T-helper 2 cell treated with Interferon-gamma antibody and Interleukin-4, amounts not matched to agents 5 μg/mL and 100 μg/mL, for 36 hours (primary cell): ENCODE results near the gene SLC22A13.
A peak's percentile ranks its signal among the peaks of the same experiment; 100 is the strongest.

Experiments used
- DNase-seq: peaks from one replicate; pipeline ENCODE4 v3.0.0; 2021; ENCODE audit warnings: low spot score
- H3K27ac Mint-ChIP-seq: one replicate; pipeline ENCODE4 v1.8.0; 2021; ENCODE audit warnings: mild to moderate bottlenecking, mixed read lengths
- H3K27me3 Mint-ChIP-seq: one replicate; pipeline ENCODE4 v1.8.0; 2021; ENCODE audit warnings: low read depth, mixed read lengths
- H3K36me3 Mint-ChIP-seq: one replicate; pipeline ENCODE4 v1.8.0; 2021; ENCODE audit warnings: low read depth, mixed read lengths
- H3K4me1 Mint-ChIP-seq: one replicate; pipeline ENCODE4 v1.8.0; 2021; ENCODE audit warnings: low read depth, mixed read lengths
- H3K4me3 Mint-ChIP-seq: one replicate; pipeline ENCODE4 v1.8.0; 2022; ENCODE audit warnings: mild to moderate bottlenecking, moderate library complexity, mixed read lengths
- H3K9me3 Mint-ChIP-seq: one replicate; pipeline ENCODE4 v1.8.0; 2021; ENCODE audit warnings: mixed read lengths

The SLC22A13 gene

GRCh38 chr3:38247366-38248035, 18.1 kb upstream of the SLC22A13 start:
- Mint-ChIP-seq H3K36me3 (peaks cover 48% of the 10 kb centered on the region), H3K27ac (no peak overlapping the region), H3K9me3 (no peaks in the 10 kb centered on the region), H3K4me1 (peaks cover 7% of the 10 kb centered on the region), H3K4me3 (no peak overlapping the region), H3K27me3 (no peaks in the 10 kb centered on the region)
- no peak for DNase-seq

- Mint-ChIP-seq H3K36me3 (peaks cover 59% of the 10 kb centered on the region), H3K27ac (no peak overlapping the region), H3K27me3 (no peaks in the 10 kb centered on the region), H3K4me3 (no peak overlapping the region), H3K4me1 (peaks cover 10% of the 10 kb centered on the region), H3K9me3 (no peaks in the 10 kb centered on the region)
- DNase-seq, result no peak
These were observed 15.4 kb upstream of the SLC22A13 start for GRCh38 chr3:38250198-38250597.

GRCh38 chr3:38251197-38251596, 14.4 kb upstream of the SLC22A13 start:
- Mint-ChIP-seq H3K27ac (no peak overlapping the region), H3K27me3 (no peaks in the 10 kb centered on the region), H3K4me1 (peaks cover 12% of the 10 kb centered on the region), H3K4me3 (no peak overlapping the region), H3K9me3 (no peaks in the 10 kb centered on the region), H3K36me3 (peaks cover 61% of the 10 kb centered on the region)
- no peak for DNase-seq

GRCh38 chr3:38253704-38254103, 11.9 kb upstream of the SLC22A13 start:
- H3K4me3 Mint-ChIP-seq, result no peak overlapping the region
- no peak overlapping the region for H3K27ac Mint-ChIP-seq
- H3K36me3 Mint-ChIP-seq, result peaks cover 53% of the 10 kb centered on the region
- DNase-seq, result no peak
- H3K9me3 Mint-ChIP-seq, result no peaks in the 10 kb centered on the region
- no peaks in the 10 kb centered on the region for H3K27me3 Mint-ChIP-seq
- peaks cover 15% of the 10 kb centered on the region for H3K4me1 Mint-ChIP-seq

DNA sequence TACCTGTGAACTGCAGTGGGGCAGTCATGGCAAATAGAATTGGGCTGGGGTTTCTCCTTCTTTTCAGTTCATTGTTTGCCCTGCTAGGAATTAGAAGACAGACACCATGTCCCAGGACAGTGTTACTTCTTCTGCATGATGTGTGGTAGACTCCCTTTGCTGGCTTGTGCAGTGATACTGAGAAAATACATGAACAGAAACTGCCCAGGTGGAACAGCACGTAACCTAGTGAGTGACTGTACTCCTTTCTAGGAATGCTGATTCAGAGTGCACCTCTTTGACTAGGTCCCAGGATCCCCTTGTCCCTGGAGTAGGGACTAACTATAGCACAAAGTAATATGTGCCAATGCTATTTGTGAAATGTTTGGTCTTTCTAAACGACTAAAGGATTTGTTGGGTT, 10.7 kb upstream of the SLC22A13 start:
- Mint-ChIP-seq H3K27ac (no peak overlapping the region), H3K4me1 (peaks cover 19% of the 10 kb centered on the region)

GRCh38 chr3:38255627-38256026, 10.0 kb upstream of the SLC22A13 start:
- Mint-ChIP-seq H3K27ac (no peak overlapping the region), H3K36me3 (peaks cover 54% of the 10 kb centered on the region), H3K27me3 (no peaks in the 10 kb centered on the region), H3K9me3 (no peaks in the 10 kb centered on the region), H3K4me3 (no peak overlapping the region), H3K4me1 (peaks cover 25% of the 10 kb centered on the region)
- DNase-seq, result no peak

More for the DNA sequence above, 10.7 kb upstream of the SLC22A13 start:
- no peaks in the 10 kb centered on the region for H3K9me3 Mint-ChIP-seq
- peaks cover 50% of the 10 kb centered on the region for H3K36me3 Mint-ChIP-seq
- H3K4me3 Mint-ChIP-seq, result no peak overlapping the region
- DNase-seq, result no peak
- H3K27me3 Mint-ChIP-seq, result no peaks in the 10 kb centered on the region

- Mint-ChIP-seq H3K36me3 (peaks cover 40% of the 10 kb centered on the region), H3K27ac (peak overlapping the region; percentile 10), H3K4me1 (peaks cover 25% of the 10 kb centered on the region), H3K9me3 (no peaks in the 10 kb centered on the region), H3K4me3 (no peak overlapping the region), H3K27me3 (no peaks in the 10 kb centered on the region)
- no peak for DNase-seq
These were observed 8.0 kb upstream of the SLC22A13 start for GRCh38 chr3:38257583-38257982.

DNA sequence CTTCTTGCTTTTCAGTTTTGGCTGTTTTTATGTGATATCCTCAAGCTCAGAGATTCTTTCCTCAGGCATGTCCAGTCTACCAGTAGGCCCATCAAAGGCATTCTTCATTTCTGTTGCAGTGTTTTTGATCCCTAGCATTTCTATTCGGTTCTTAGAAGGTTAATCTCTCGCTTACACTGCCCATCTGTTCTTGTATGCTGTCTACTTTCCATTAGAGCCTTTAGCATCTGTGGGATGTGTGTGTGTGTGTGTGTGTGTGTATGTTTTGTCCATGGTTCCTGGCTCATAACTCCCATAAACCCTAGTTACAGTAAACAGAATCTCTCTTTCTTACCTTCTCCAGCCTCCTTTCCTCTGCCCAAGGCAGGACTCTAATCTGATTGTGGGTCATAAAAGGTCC, 5.1 kb upstream of the SLC22A13 start:
- no peak for DNase-seq
- H3K4me1 Mint-ChIP-seq, result peaks cover 22% of the 10 kb centered on the region
- peaks cover 18% of the 10 kb centered on the region for H3K36me3 Mint-ChIP-seq
- H3K27ac Mint-ChIP-seq, result no peak overlapping the region
- H3K27me3 Mint-ChIP-seq, result no peaks in the 10 kb centered on the region
- no peak overlapping the region for H3K4me3 Mint-ChIP-seq
- no peaks in the 10 kb centered on the region for H3K9me3 Mint-ChIP-seq

GRCh38 chr3:38264353-38264771, 1.2 kb upstream of the SLC22A13 start:
- Mint-ChIP-seq H3K36me3 (peaks cover 7% of the 10 kb centered on the region), H3K4me1 (peaks cover 18% of the 10 kb centered on the region), H3K27ac (no peak overlapping the region), H3K9me3 (no peaks in the 10 kb centered on the region), H3K4me3 (no peak overlapping the region), H3K27me3 (no peaks in the 10 kb centered on the region)
- no peak for DNase-seq

GRCh38 chr3:38264779-38265178, 833 bp upstream of the SLC22A13 start:
- Mint-ChIP-seq H3K4me3 (no peak overlapping the region), H3K4me1 (peaks cover 15% of the 10 kb centered on the region), H3K27ac (no peak overlapping the region), H3K27me3 (no peaks in the 10 kb centered on the region), H3K9me3 (no peaks in the 10 kb centered on the region), H3K36me3 (peaks cover 7% of the 10 kb centered on the region)
- no peak for DNase-seq

- Mint-ChIP-seq H3K27ac (no peak overlapping the region), H3K4me3 (no peak overlapping the region), H3K9me3 (no peaks in the 10 kb centered on the region), H3K27me3 (no peaks in the 10 kb centered on the region), H3K4me1 (peaks cover 10% of the 10 kb centered on the region), H3K36me3 (peaks cover 2% of the 10 kb centered on the region)
- DNase-seq, result no peak
These were observed 1.2 kb downstream of the SLC22A13 start for GRCh38 chr3:38266810-38267209.

GRCh38 chr3:38267662-38268061, 2.0 kb downstream of the SLC22A13 start:
- H3K27ac Mint-ChIP-seq, result no peak overlapping the region
- no peak for DNase-seq
- H3K4me3 Mint-ChIP-seq, result no peak overlapping the region
- no peaks in the 10 kb centered on the region for H3K27me3 Mint-ChIP-seq
- H3K9me3 Mint-ChIP-seq, result no peaks in the 10 kb centered on the region
- peaks cover 2% of the 10 kb centered on the region for H3K36me3 Mint-ChIP-seq
- peaks cover 10% of the 10 kb centered on the region for H3K4me1 Mint-ChIP-seq

- no peak for DNase-seq
- H3K4me1 Mint-ChIP-seq, result peaks cover 10% of the 10 kb centered on the region
- no peak overlapping the region for H3K4me3 Mint-ChIP-seq
- H3K27me3 Mint-ChIP-seq, result no peaks in the 10 kb centered on the region
- H3K9me3 Mint-ChIP-seq, result no peaks in the 10 kb centered on the region
- peaks cover 2% of the 10 kb centered on the region for H3K36me3 Mint-ChIP-seq
- no peak overlapping the region for H3K27ac Mint-ChIP-seq
These were observed 2.5 kb downstream of the SLC22A13 start for GRCh38 chr3:38268087-38268486.

- H3K27ac Mint-ChIP-seq, result no peak overlapping the region
These were observed 2.9 kb downstream of the SLC22A13 start for GRCh38 chr3:38268522-38268921.

GRCh38 chr3:38270606-38271005, 5.0 kb downstream of the SLC22A13 start:
- Mint-ChIP-seq H3K4me1 (peaks cover 10% of the 10 kb centered on the region), H3K9me3 (no peaks in the 10 kb centered on the region), H3K4me3 (no peak overlapping the region), H3K36me3 (peaks cover 2% of the 10 kb centered on the region), H3K27ac (no peak overlapping the region), H3K27me3 (no peaks in the 10 kb centered on the region)
- DNase-seq, result no peak

More at GRCh38 chr3:38268522-38268921, 2.9 kb downstream of the SLC22A13 start:
- H3K36me3 Mint-ChIP-seq, result peaks cover 2% of the 10 kb centered on the region
- no peak for DNase-seq
- no peak overlapping the region for H3K4me3 Mint-ChIP-seq
- H3K9me3 Mint-ChIP-seq, result no peaks in the 10 kb centered on the region
- H3K4me1 Mint-ChIP-seq, result peaks cover 10% of the 10 kb centered on the region
- H3K27me3 Mint-ChIP-seq, result no peaks in the 10 kb centered on the region
